Adrenal gland (tissue), 12 donors: ENCODE measurements around the gene TMEM229A. TPM values are rescaled to one million over a fixed set of nuclear protein-coding genes. Genes with fewer than 3 reads are reported as not detected.

Experiments
- DNase-seq, 7 donors: peaks; one replicate each; pipeline ENCODE4 v3.0.0-alpha.2; 2019 to 2020
- H3K27ac ChIP-seq, 5 donors: fragments of 200-600 bp; sonication (generic) in 4 of 5; 1 replicate in 3 of 5; 2 replicates in 2 of 5; pipeline versions ENCODE4 v1.5.1 to v1.8.0; 2016 to 2020; ENCODE audit warnings: mild to moderate bottlenecking in 1 of 5
- H3K27me3 ChIP-seq: fragments of 200-600 bp; 2 replicates; pipeline ENCODE4 v1.8.0; 2021
- H3K36me3 ChIP-seq, 2 donors: fragments of 200-600 bp; replicated peaks in 1 of 2; 1 replicate in 1 of 2; 2 replicates in 1 of 2; pipeline versions ENCODE4 v1.5.1 to v1.8.0; 2018 to 2022
- H3K4me1 ChIP-seq, 2 donors: fragments of 200-600 bp; replicated peaks in 1 of 2; 1 replicate in 1 of 2; 2 replicates in 1 of 2; pipeline versions ENCODE4 v1.5.1 to v1.8.0; 2018 to 2021
- H3K4me3 ChIP-seq, 4 donors: fragments of 200-600 bp; sonication (generic) in 3 of 4; one replicate each; pipeline ENCODE4 v1.5.1; 2016 to 2018
- H3K9me3 ChIP-seq, 3 donors: fragments of 200-600 bp; sonication (generic) in 1 of 3; replicated peaks in 1 of 3; 1 replicate in 2 of 3; 2 replicates in 1 of 3; pipeline versions ENCODE4 v1.5.1 to v1.8.0; 2016 to 2021
- CTCF ChIP-seq, 6 experiments: fragments of 450-650 bp in 4 of 6; fragments of 200-600 bp in 2 of 6; sonication (generic) in 1 of 6; IDR thresholded peaks; 1 replicate in 5 of 6; 2 replicates in 1 of 6; pipeline versions ENCODE4 v1.5.1 to v1.8.0; 2016 to 2021; ENCODE audit warnings: antibody characterized with exemption in 6 of 6, mild to moderate bottlenecking in 2 of 6, moderate library complexity in 1 of 6
- POLR2A ChIP-seq, 2 donors: fragments of 450-650 bp; IDR thresholded peaks; one replicate each; pipeline ENCODE4 v1.6.1; 2017; ENCODE audit warnings: antibody characterized with exemption in 2 of 2, mild to moderate bottlenecking in 2 of 2, moderate library complexity in 1 of 2
- WGBS, 4 donors: extraction: QIAGEN DNeasy Blood & Tissue Kit in 2 of 4; methylation state at CpG; one replicate each; pipeline versions ENCODE4 v1.1.5 to v1.1.7; 2013 to 2017; 5-methylcytosine and 5-hydroxymethylcytosine counted together
- intact Hi-C, 2 donors: fragments of 100-400 bp; cut with DNase I; formaldehyde crosslinking; loops; one replicate each; pipeline versions ENCODE4 v1.14.1 to v1.15.0; 2022 to 2023
- polyA plus RNA-seq, 3 donors: library from polyadenylated mRNA; stranded (reverse); fragments of 200-250 nt in 2 of 3; fragments of 350-450 nt in 1 of 3; fragmentation: Illumina TruSeq in 1 of 3; extraction: RNeasy Lipid Tissue Mini Kit (QIAGEN cat#74804) in 1 of 3; gene quantifications; one replicate each; pipeline ENCODE4 v1.2.3, GENCODE V29; 2013 to 2014
- total RNA-seq, 9 donors: library from RNA; depleted of rRNA in 4 of 9; stranded (reverse); fragments of >200 nt in 4 of 9; fragments of 120-200 nt in 1 of 9; fragmentation: NEBNext Ultra II Directional in 1 of 9; extraction: Animal tissue kit (Norgen Biotek cat#: 25700) in 1 of 9; gene quantifications; one replicate each; pipeline versions ENCODE4 v1.1.0 to v1.2.4, GENCODE V29; 2013 to 2023
- donor health status: healthy with polysubstance abuse.
- donor health status: Bipolar disorder and iron deficiency.
- donor health status: DM: yes; HTN: yes; CAD: no.
- donor health status: DM: no; HTN: no; CAD: no.
- donor health status: DM: no; HTN: no; CAD: no.
- donor health status: DM: yes; HTN: yes; CAD: no.

Gene TMEM229A
- total and polyA plus RNA-seq, 12 donors: 0.32 to 7.2 (median 1.7) TPM

DNA sequence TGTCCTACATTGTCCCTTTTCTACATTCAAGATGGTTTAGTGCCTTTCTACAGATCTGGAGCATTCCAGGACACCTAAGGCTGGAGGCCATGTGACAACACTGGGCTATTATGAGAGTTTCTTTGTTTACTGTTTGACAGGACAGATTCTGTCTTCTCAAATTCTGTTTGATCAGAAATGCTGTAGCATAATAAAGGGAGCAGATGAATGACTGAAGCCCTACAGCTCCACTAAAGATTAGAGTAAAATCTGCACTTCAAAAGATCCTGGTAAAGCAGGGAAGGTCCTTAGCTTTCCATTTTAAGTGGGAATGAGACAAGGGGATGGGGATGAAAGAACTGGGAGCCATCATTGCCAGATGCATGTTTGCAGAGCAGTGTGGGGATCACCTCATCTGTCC, 38.4 kb downstream of the TMEM229A start:
- H3K4me1 ChIP-seq: no peaks in the 10 kb centered on the region
- no peaks in the 10 kb centered on the region for H3K36me3 ChIP-seq
- H3K27me3 ChIP-seq: no peaks in the 10 kb centered on the region
- intact Hi-C loops: no loop called here
- H3K27ac ChIP-seq: no peak overlapping the region
- no peak for DNase-seq
- H3K4me3 ChIP-seq: no peak overlapping the region
- TF ChIP-seq CTCF (IDR thresholded peaks at IDR 0.05) (no peak), POLR2A (IDR thresholded peaks at IDR 0.05) (no peak)
- H3K9me3 ChIP-seq: no peaks in the 10 kb centered on the region

DNA sequence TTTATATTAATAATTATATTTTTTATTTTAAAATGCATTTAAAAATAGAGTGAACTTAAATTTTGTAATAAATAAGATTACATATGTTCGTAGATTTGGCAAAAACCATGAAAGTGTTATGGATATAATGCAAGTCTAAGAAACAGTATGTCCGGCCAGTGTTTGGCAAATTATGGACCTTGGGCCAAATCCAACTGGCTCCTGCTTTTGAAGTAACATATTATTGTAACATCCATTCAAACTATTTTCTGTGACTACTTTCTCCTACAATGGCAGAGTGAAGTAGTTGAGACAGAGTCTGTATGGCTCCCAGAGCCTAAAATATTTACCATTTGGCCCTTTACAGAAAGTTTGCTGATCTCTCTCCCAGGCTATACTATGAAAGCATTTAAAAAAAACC, 38.9 kb downstream of the TMEM229A start:
- H3K36me3 ChIP-seq: no peaks in the 10 kb centered on the region

GRCh38 chr7:123992913-123993518, 39.9 kb downstream of the TMEM229A start:
- Histone ChIP-seq H3K4me1 (no peaks in the 10 kb centered on the region), H3K27me3 (no peaks in the 10 kb centered on the region), H3K36me3 (no peaks in the 10 kb centered on the region), H3K27ac (no peak overlapping the region), H3K4me3 (no peak overlapping the region), H3K9me3 (no peaks in the 10 kb centered on the region)
- TF ChIP-seq CTCF (IDR thresholded peaks at IDR 0.05) (no peak), POLR2A (IDR thresholded peaks at IDR 0.05) (no peak)
- intact Hi-C loops: no loop called here
- 78 to 85% (median 82%) methylated on average over 2 of the region's 2 CpGs for WGBS, 4 donors
- DNase-seq: no peak

More for the DNA sequence above, 38.9 kb downstream of the TMEM229A start:
- H3K27me3 ChIP-seq: no peaks in the 10 kb centered on the region
- no peak overlapping the region for H3K4me3 ChIP-seq
- intact Hi-C loops: no loop called here
- no peaks in the 10 kb centered on the region for H3K9me3 ChIP-seq
- no peak for TF ChIP-seq CTCF (IDR thresholded peaks at IDR 0.05)
- no peak for TF ChIP-seq POLR2A (IDR thresholded peaks at IDR 0.05)
- H3K27ac ChIP-seq: no peak overlapping the region
- H3K4me1 ChIP-seq: no peaks in the 10 kb centered on the region
- peak in 1 of 7 donors; percentile 29 for DNase-seq
- 64 to 75% (median 73%) methylated on average over 2 of the region's 2 CpGs for WGBS, 4 donors

DNA sequence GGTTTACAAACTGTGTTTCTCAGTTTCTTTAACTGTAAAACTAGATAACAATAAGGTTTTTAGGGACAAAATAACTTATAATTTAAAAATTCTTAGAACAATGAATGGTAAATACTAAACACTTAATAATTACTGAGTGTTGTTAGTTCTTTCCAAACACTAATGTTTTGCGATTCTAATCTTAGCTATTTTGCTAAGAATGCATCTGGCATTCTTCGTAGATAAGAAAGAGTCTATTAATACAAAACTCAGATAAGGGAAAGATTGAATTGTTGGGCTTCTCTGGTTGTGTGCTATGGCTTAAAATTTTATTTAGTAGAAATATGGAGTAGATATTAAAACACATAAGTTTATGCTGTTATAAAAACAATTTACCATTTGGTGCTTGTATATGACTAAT, 45.4 kb downstream of the TMEM229A start:
- H3K4me1 ChIP-seq: no peaks in the 10 kb centered on the region
- TF ChIP-seq POLR2A (IDR thresholded peaks at IDR 0.05) (no peak), CTCF (IDR thresholded peaks at IDR 0.05) (no peak)
- H3K9me3 ChIP-seq: no peaks in the 10 kb centered on the region
- peak overlapping the region in 2 of 5 donors; percentile 36 to 54 for H3K27ac ChIP-seq
- 21 to 36% (median 23%) methylated on average over 2 of the region's 2 CpGs for WGBS, 4 donors
- intact Hi-C loops: no loop called here
- peak overlapping the region in 1 of 4 donors; percentile 28 for H3K4me3 ChIP-seq
- no peaks in the 10 kb centered on the region for H3K36me3 ChIP-seq
- no peak for DNase-seq
- no peaks in the 10 kb centered on the region for H3K27me3 ChIP-seq

Other genes with a start within 250 kb of the TMEM229A start
- gene HYAL4, start 187.9 kb downstream of the TMEM229A start, total RNA-seq: under 1 TPM in 1 of 9 donors, not detected in 8; 0.17 TPM
- gene HYAL4, start 187.9 kb downstream of the TMEM229A start, polyA plus RNA-seq: not detected
- gene SPAM1, start 107.8 kb downstream of the TMEM229A start, total RNA-seq: not detected
- not detected for gene SPAM1, start 107.8 kb downstream of the TMEM229A start, polyA plus RNA-seq